ENCODE data around the gene SPATA31C1.
"Not testable (repeated sequence)": the region's sequence is repeated elsewhere in the genome, so short reads cannot be mapped to it uniquely, and the experiment has no call there.

SPATA31C1 gene

DNA sequence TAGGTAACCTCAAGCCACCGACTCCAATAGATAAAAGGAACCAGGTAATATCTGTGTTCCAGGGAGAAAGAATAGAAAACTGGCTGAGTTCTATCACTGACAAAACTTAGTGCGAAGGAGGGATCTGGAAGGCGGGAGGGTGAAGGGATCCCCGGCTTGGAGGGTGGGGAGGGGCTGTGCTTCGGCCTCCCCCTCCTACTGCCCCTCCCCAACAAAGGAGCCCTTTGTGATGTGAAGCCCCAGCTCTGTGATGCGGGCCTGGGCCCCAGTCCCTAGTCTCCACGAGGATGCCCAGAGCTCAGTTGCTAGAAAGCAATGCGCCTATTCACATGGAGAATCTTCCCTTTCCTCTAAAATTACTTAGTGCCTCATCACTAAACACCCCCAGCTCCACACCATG is at the start of gene SPATA31C1:
Gene SPATA31C1, plus strand, starts transcription at position 301 of the 400 bp plus-strand sequence.
- not testable (repeated sequence) for DNase-seq

DNA sequence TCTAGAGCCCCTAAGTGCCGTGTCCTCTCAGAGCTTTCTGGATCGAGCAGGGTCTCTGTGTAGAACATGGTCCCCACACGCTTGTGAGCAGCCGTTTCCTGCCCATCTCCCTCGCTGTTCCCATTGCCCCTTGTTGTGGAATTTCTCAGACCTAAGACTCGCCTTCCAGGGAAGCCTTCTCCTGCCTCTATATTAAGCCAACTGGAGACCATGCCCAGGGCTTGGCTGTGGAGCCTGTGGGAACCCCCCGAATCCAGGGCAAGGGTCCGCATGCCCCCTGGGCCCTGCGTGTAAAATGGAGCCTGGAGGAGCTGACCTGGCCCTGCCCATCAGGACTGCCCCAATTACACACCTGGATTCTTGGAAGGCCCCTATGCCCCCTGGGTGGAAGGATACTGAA is 49.6 kb upstream of the SPATA31C1 start:
- DNase-seq, result no peak

DNA sequence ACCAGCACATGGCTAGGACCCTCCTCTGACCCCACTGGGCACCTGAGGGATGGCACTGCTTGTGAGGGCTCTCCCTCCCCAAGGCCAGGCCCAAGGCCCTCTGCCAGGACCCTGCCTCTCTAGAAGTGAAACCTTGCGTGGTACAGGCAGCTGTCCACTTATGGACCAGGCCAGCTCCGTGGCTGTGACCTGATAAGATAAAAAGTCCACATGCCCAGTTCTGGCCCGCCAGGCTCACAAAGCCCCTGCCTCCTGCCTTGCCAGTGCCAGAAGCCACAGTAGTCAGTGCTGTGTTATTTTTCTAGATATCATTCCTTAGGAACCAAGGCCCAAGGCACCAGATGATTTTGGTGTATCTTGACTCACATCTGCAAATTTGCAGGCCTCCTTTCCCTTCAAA is 49.1 kb upstream of the SPATA31C1 start:
- no peak for DNase-seq

- DNase-seq, result no peak
Observed at GRCh38 chr9:87869082-87869481, 48.7 kb upstream of the SPATA31C1 start.

- no peak for DNase-seq
Observed at GRCh38 chr9:87871425-87872078, 46.2 kb upstream of the SPATA31C1 start.

GRCh38 chr9:87872079-87872624 is 45.6 kb upstream of the SPATA31C1 start:
- DNase-seq, result no peak

- DNase-seq, result no peak
Observed at GRCh38 chr9:87873607-87874303, 44.0 kb upstream of the SPATA31C1 start.

DNA sequence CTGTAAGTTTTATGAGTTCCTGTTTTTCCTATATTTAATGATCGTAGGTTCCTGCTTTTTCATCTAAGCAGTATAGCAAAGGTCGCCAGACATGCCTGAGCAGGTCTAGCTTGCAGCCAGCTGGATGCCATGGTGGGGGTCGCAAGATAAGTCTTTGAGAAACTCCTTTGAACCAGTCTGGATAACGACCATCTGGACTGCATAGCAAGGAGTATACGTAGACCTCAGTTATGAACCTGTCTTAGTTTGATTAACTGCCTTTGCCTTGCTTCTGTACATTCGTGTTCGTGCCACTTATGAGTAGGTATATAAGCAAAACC is 43.5 kb upstream of the SPATA31C1 start:
- no peak for DNase-seq

- no peak for DNase-seq
Observed at GRCh38 chr9:87875060-87875459, 42.7 kb upstream of the SPATA31C1 start.

DNA sequence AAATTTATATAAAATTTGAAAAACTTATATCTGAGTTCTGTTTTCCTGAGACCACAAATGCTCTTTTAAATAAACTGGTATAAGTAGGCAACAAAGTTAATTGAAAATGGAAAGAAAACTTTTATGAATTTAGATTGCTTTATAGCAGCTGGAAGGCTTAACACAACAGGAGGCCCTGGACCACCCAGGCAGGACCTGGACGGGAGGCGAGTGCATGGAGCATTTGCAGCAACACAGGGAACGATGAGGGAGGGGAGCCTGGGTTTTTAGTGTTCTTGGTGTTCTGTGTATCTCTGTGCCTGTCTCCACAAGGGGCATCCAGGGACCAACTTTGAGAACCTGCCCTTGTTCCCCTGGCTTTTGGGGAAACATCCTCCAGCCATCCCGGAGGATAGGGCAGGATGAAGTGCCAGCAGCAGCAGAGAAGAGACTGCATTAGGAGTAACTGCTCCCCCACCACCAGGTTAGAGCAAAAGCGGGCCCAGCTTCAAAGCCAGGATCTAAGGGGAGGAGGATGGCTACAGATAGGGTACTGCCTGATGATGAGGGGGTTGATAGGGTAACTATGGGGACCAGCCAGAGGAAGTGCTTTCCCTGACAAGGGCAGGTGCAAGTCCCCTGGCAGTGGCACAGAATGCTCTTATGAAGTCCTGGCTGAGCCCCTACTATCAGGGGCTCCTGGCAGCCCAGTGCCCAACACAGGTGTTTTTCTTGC is 41.8 kb upstream of the SPATA31C1 start:
- no peak for DNase-seq

DNA sequence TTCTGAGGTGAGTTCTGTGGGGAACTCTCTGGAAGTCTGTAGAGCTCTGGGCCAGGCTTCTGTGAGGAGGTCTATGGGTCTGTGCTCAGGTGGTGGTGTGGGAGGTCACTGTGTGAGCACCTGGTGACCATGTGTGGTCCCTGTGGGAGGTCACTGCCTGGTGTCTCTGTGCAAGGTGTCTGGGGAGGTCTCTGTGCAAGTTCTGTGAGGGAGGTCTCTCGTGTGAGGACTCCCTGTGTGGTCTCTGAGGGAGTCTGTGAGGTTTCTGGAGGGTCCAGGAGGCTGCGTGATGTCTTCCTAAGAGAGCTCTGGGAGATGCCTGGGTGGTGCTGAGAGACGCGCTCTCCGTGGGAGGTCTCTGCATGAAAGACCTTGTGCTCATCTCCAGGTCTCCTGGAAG is 41.1 kb upstream of the SPATA31C1 start:
- no peak for DNase-seq

DNA sequence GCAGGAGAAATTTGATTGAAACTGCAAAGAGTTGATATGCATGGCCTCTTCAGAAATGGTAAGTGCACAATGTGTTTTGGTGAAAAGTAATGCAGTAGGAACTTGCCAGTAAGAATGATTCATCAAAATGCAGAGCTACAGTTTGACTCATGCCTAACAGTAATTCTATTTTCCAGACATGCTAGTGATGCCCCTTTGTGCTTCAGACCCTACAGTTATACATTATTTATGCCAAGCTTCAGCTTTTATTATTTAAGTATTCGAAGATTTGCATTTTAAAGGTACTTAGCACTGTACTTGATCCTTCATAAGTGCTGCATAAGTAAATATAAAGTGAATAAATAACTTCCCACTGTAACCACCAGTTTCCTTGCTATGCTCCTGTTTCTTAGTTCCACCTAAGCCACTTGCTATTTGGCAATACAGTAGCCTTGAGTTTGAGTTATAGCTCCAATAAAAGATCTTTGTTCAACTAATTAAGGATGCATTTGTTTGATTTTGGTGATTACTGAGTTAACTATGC is 38.7 kb upstream of the SPATA31C1 start:
- no peak for DNase-seq

- DNase-seq, result no peak
Observed at GRCh38 chr9:87880116-87880515, 37.6 kb upstream of the SPATA31C1 start.

DNA sequence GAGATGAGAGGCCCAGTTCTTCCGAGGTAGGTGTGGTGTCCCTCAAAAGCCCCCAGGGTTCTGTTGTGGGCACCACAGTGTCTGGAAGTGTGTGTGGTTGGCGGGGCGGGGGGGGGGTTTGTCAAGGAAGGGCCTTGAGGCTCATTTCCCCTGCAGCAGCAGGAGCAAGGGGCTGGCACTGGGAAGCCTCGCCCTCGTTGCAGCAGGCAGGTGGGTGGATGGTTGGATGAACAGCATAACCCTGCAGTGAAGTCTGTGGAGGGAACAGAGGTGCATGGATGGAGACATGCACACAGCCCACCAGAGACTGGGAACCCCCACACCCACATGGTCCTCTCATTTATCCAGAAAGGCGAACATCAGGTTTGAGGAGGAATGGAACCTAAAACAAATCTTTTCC is 37.1 kb upstream of the SPATA31C1 start:
- DNase-seq, result no peak

DNA sequence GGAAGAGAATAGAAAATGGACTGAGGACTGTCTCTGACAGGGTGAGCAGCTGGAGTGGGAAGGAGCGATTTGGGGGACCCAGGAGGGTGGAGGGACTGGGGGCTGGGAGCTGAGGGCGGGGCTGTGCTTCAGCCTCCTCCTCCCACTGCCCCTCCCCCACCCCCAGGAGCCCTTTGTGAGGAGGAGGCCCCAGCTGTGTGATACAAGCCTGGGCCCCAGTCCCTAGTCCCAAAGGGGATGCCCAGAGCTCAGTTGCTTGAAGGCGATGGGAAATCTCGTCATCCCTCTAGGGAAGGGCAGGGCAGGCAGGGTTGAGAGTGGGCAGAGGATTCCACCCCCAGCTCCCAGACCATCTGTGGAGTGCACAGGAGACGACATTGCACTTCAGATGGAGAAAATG is 35.1 kb upstream of the SPATA31C1 start, which contains the start of gene SPATA31E1:
Gene SPATA31E1, plus strand, starts transcription at position 251 of the 400 bp plus-strand sequence. Its CDS starts 15 bp downstream, at position 266.
- no peak for DNase-seq

DNA sequence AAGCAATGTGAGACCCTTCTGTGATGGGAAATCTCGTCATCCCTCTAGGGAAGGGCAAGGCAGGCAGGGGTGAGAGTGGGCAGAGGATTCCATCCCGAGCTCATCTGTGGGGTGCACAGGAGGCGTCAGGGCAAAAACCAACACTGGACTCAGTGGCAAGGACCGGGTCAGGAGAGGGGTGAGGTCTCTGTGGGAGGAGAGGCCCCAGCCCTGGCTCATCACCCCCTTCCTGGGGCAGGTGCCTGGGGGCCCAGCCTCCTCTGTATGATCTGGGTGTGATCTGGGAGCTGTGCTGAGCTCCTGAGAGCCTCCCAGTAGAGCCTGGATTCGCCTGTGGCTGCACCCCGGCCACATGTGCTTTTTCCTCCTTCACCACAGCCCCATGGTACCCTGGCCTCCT is 34.5 kb upstream of the SPATA31C1 start:
- no peak for DNase-seq

DNA sequence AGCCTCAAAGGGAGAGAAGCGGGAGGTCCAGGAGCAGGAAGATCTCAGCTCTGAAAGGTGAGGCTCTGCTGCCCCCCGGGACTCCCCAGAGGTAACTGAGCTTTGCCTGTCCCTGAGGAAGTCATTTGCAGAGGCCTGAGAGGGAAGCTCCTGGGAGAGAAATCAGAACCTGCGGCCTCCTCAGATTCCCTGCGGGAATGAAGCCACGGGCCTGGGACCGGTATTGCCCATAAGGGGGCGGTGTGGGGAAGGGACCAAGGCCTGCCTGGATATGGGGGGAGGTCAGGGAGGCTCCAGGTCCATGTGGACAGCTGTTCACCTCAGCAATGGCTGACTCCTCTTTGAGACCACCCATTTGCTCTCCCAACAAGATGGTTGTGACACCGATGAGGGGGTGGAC is 33.8 kb upstream of the SPATA31C1 start:
- no peak for DNase-seq

DNA sequence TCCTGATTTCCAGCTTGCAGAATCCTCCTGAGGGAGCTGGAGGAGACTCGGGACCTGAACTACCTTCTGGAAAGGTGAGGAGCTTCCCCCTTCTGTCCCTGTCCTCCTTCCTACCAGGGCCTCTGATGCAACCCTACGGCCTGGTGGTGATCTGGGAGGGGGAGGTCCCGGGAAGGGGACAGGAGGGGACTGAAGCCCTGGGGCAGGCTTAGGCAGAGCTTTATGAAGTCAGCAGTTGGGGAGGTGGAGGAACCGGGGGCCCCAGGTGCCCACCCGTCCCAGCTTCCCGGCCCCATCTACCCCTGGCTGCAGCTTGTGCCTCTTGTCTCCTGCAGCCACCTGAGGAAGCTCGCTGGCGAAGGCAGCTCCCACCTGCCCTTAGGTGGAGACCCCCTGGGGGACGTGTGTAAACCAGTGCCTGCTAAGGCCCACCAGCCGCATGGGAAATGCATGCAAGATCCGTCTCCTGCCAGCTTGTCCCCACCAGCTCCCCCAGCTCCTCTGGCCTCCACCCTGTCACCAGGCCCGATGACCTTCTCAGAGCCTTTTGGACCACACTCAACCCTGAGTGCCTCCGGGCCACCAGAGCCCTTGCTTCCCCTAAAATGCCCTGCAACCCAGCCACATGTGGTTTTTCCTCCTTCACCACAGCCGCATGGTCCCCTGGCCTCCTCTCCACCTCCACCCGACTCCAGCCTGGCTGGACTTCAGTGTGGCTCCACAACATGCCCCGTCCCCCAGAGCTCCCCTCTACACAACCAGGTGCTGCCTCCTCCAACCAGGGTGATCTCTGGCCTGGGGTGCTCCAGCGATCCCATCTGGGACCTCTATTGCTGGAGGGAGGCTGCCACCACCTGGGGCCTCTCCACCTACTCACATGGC is 32.9 kb upstream of the SPATA31C1 start:
- no peak for DNase-seq

GRCh38 chr9:87885484-87886189 is 32.1 kb upstream of the SPATA31C1 start:
- no peak for DNase-seq

DNA sequence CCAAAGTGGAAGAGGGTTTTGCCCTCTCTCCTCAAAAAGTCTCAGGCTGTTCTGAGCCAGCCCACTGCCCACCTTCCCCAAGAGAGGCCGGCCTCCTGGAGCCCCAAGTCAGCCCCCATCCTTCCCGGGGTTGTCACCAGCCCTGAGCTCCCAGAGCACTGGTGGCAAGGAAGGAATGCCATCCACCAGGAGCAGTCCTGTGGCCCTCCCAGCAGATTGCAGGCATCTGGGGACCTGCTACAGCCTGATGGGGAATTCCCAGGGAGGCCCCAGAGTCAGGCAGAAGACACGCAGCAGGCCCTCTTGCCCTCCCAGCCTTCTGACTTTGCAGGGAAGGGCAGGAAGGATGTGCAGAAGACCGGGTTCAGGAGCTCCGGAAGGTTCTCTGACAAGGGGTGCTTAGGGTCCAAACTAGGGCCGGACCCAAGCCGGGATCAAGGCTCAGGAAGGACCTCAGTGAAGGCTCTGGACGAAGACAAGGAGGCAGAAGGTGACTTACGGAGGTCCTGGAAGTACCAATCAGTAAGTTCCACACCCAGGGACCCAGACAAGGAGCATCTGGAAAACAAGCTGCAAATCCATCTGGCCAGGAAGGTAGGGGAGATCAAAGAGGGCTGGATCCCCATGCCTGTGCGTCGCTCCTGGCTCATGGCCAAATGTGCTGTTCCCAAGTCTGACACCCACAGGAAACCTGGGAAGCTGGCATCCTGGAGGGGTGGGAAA is 31.4 kb upstream of the SPATA31C1 start:
- no peak for DNase-seq

DNA sequence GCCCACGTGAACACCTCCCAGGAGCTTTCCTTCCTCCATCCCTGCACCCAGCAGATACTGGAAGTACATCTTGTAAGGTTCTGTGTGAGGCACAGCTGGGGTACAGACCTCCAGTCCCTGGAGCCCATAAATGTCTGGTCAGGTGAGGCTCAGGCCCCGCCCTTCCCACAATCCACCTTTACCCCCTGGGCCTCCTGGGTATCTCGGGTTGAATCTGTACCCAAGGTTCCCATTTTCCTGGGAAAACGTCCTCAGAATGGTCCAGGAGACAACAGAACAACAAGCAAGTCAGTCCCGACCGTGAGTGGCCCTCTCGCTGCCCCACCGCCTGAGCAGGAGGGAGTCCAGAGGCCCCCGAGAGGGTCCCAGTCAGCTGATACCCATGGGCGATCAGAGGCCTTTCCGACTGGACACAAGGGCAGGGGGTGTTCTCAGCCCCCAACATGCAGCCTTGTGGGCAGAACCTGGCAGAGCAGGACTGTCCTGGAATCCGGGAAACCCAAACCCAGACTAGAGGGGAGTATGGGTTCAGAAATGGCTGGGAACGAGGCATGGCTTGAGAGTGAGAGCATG is 30.7 kb upstream of the SPATA31C1 start:
- DNase-seq, result no peak
